ENCODE measurements around the gene HSPA8. TPM values are rescaled to one million over a fixed set of nuclear protein-coding genes. Genes with fewer than 3 reads are reported as not detected.
A peak's percentile ranks its signal among the peaks of the same experiment; 100 is the strongest.

Gene HSPA8
- total RNA-seq, 2 experiments from 2014 or later: 788 to 811 TPM

DNA sequence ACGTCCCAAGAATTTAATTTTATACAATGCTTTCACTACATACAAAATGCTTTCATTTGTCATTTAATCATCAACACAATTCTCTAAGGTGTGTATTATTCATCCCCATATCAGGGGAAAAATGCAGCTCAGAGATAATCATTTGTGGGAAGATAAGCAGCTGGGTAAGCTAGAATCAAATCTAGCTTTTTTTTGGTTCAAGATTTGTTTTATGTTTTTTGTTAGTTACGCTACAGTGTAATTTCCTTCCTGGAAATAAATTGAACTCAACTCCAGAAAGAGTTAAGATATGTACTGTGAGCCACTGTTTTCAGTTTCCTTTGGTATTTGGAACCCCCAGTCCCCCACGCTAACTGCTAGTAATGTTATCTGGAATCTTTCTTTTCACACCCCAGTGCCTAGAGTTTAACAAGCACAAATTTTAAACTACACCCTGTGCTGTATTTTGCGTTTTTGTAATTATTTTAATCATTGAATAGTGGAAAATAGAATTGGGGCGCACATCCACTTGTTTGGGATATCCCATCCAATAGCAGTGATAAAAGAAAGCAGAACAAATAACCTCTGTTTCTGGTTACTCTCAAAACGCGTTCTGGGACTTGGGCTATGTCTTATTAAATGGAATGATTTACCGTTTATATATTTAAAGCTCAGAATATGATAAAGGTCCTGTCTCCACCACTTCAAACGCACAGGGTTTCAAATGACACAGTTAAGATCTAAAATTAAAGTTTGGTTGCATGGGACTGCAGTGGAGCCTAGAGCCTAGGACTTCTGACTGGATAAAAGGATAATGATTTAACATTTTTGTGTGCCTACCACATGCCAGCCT lies 2.1 kb upstream of the HSPA8 start:
- intact Hi-C loops (cut with DNase I, micrococcal nuclease): loop anchor here (2.0 to 5.0 kb wide), 4 partner anchors 23 to 1772 kb away; partner anchors contain the start of genes JHY (in 1 of the 2) and SC5D (in 1 of the 2)
- no peak for ATAC-seq (ENCODE audit: poor library complexity)
- peaks cover 66% of the 10 kb centered on the region for H3K4me1 Mint-ChIP-seq (ENCODE audit: low read depth)
- peaks cover 66% of the 10 kb centered on the region for H3K4me1 ChIP-seq (ENCODE audit: insufficient read depth, low read length)
- peaks cover 55% of the 10 kb centered on the region for H3K36me3 Mint-ChIP-seq (ENCODE audit: low read depth)
- H3K9me3 Mint-ChIP-seq: no peaks in the 10 kb centered on the region
- CTCF ChIA-PET: interaction anchor here (1.9 to 3.5 kb wide), 2 partner anchors 10 to 39 kb away, joined by 8 to 29 read pairs; no protein-coding TSS in a partner anchor
- peak overlapping the region; percentile 100 for H3K27ac ChIP-seq (ENCODE audit: low read depth in 1 of 2, low read length in 2 of 2)
- no peaks in the 10 kb centered on the region for H3K27me3 Mint-ChIP-seq
- DNase-seq: peak in 2 of 14 experiments; percentile 34 to 64
- TF ChIP-seq, protein P1, sequence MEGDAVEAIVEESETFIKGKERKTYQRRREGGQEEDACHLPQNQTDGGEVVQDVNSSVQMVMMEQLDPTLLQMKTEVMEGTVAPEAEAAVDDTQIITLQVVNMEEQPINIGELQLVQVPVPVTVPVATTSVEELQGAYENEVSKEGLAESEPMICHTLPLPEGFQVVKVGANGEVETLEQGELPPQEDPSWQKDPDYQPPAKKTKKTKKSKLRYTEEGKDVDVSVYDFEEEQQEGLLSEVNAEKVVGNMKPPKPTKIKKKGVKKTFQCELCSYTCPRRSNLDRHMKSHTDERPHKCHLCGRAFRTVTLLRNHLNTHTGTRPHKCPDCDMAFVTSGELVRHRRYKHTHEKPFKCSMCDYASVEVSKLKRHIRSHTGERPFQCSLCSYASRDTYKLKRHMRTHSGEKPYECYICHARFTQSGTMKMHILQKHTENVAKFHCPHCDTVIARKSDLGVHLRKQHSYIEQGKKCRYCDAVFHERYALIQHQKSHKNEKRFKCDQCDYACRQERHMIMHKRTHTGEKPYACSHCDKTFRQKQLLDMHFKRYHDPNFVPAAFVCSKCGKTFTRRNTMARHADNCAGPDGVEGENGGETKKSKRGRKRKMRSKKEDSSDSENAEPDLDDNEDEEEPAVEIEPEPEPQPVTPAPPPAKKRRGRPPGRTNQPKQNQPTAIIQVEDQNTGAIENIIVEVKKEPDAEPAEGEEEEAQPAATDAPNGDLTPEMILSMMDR (IDR thresholded peaks at IDR 0.05): no peak
- peaks cover 0 to 3% of the 10 kb centered on the region in 2 experiments for H3K9me3 ChIP-seq (ENCODE audit: control insufficient read depth in 1 of 2, insufficient read depth in 1 of 2, low read length in 2 of 2)
- POLR2A ChIA-PET: interaction anchor here (0.6 to 12.8 kb wide), 11 partner anchors 7 to 183 kb away, joined by 3 to 226 read pairs (median 33); no protein-coding TSS in a partner anchor
- H3K4me3 Mint-ChIP-seq: peak overlapping the region; percentile 91
- H3K27me3 ChIP-seq (ENCODE audit: control insufficient read depth in 1 of 2, insufficient read depth in 2 of 2, low read length in 2 of 2): no peaks in the 10 kb centered on the region
- peak overlapping the region; percentile 89 for H3K4me3 ChIP-seq (ENCODE audit: low read length)
- peaks cover 26% of the 10 kb centered on the region for H3K36me3 ChIP-seq (ENCODE audit: insufficient read depth, low read length)
- H3K27ac Mint-ChIP-seq: peak overlapping the region; percentile 98

DNA sequence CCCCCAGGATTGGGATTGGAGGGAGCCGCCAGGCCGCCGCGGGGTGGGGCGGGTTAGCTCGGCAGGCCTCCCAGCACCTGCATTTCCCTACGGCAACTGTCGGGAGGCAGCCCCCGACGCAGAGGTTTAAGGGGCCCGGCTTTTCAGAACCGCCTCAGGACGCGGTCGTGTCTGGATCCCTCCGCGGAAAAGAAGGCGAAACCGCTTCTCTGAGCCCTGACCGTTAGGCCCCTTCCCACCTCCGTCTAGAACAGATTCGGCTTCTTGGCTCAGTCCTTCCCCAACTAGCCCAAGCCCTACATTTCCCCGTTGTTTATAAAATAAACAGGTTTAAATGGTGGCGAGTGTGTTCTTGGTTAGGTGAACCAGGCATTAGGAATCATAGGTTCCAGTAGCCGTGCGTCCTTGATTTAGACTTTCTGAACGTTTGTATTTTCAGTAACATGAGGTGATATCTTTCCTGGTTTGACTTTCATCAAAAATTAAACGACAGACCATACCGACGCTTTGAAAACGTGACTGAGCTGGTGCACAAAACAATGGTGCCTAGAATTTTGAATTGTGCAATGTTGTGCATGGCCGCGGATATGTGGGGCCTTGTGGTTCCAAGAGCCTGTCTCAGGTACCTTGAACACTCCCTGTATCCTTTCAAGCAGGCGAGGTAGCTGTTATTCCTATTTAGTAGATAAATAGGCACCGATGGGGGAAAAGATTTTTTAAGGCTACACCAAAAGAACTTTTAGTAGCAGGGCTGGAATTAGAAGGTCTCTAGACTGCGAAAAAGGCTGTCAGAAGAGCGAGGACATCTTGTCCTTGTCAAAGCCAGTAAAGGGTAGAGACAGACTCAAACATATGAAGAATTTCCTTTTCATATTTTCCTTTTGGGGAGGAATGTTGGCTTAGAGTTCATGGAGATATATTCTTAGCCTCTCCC lies 1.2 kb upstream of the HSPA8 start:
- peaks cover 35% of the 10 kb centered on the region for H3K36me3 ChIP-seq (ENCODE audit: insufficient read depth, low read length)
- no peak for ATAC-seq (ENCODE audit: poor library complexity)
- intact Hi-C loops (cut with DNase I, micrococcal nuclease): loop anchor here (1.0 to 5.0 kb wide), 5 partner anchors 7 to 1771 kb away; partner anchors contain the start of genes JHY (in 1 of the 2) and SC5D (in 1 of the 2)
- peaks cover 67% of the 10 kb centered on the region for H3K4me1 ChIP-seq (ENCODE audit: insufficient read depth, low read length)
- H3K27me3 ChIP-seq (ENCODE audit: control insufficient read depth in 1 of 2, insufficient read depth in 2 of 2, low read length in 2 of 2): no peaks in the 10 kb centered on the region
- Mint-ChIP-seq H3K4me1 (ENCODE audit: low read depth) (peaks cover 66% of the 10 kb centered on the region), H3K36me3 (ENCODE audit: low read depth) (peaks cover 64% of the 10 kb centered on the region), H3K27ac (peak overlapping the region; percentile 98), H3K9me3 (no peaks in the 10 kb centered on the region), H3K27me3 (no peaks in the 10 kb centered on the region), H3K4me3 (peak overlapping the region; percentile 91)
- H3K27ac ChIP-seq (ENCODE audit: low read depth in 1 of 2, low read length in 2 of 2): peak overlapping the region; percentile 100
- CTCF ChIA-PET: interaction anchor here (1.4 to 3.5 kb wide), 3 partner anchors 9 to 267 kb away, joined by 3 to 29 read pairs (median 8); no protein-coding TSS in a partner anchor
- peak in 13 of 14 experiments; percentile 24 to 75 (median 46) for DNase-seq
- POLR2A ChIA-PET: interaction anchor here (0.5 to 12.8 kb wide), 23 partner anchors 8 to 1614 kb away, joined by 3 to 226 read pairs (median 9); partner anchors contain the start of gene CRTAM
- H3K9me3 ChIP-seq (ENCODE audit: control insufficient read depth in 1 of 2, insufficient read depth in 1 of 2, low read length in 2 of 2): peaks cover 0 to 3% of the 10 kb centered on the region in 2 experiments
- TF ChIP-seq, protein P1 (IDR thresholded peaks at IDR 0.05): no peak
- peak overlapping the region; percentile 89 for H3K4me3 ChIP-seq (ENCODE audit: low read length)
